Measurements from ENCODE around the gene CXorf38.

CXorf38 gene

DNA sequence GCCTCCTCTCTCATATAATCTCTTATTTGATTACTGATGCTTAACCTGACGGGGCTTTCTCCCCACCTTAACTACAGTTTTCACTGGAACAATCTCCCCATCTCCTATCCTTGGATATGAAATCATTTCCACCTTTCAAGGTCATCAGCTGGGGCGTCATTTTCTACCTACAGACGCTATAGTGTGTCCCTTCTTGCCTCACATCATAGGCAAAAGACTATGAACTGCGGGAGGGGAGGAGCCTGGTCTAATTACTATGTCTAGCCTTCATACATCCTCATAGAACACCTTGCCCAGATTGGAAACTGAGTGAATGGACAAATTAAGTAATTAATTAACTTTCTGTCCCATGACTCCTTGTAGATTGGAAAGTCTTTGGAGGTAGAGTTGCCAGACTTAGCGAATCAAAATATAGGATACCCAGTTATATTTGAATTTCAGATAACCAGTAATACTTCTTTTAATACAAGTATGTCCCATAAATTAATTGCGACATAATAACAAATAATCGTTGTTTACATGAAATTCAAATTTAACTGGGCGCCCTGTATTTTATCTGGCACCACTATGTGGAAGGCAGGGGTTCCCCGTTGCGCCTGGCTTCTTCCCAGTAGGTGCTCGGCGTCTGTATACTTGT lies 67.3 kb downstream of the CXorf38 start:
- Histone ChIP-seq H3K9me3 (no peaks in the 10 kb centered on the region), H3K36me3 (no peaks in the 10 kb centered on the region), H3K4me3 (ENCODE audit: low read depth, low read length) (peak overlapping the region; percentile 74), H3K27me3 (no peaks in the 10 kb centered on the region), H3K4me1 (no peaks in the 10 kb centered on the region)
- TF ChIP-seq, protein P1, sequence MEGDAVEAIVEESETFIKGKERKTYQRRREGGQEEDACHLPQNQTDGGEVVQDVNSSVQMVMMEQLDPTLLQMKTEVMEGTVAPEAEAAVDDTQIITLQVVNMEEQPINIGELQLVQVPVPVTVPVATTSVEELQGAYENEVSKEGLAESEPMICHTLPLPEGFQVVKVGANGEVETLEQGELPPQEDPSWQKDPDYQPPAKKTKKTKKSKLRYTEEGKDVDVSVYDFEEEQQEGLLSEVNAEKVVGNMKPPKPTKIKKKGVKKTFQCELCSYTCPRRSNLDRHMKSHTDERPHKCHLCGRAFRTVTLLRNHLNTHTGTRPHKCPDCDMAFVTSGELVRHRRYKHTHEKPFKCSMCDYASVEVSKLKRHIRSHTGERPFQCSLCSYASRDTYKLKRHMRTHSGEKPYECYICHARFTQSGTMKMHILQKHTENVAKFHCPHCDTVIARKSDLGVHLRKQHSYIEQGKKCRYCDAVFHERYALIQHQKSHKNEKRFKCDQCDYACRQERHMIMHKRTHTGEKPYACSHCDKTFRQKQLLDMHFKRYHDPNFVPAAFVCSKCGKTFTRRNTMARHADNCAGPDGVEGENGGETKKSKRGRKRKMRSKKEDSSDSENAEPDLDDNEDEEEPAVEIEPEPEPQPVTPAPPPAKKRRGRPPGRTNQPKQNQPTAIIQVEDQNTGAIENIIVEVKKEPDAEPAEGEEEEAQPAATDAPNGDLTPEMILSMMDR (IDR thresholded peaks at IDR 0.05; ENCODE audit: low read depth, low read length) = no peak
- DNase-seq = no peak

DNA sequence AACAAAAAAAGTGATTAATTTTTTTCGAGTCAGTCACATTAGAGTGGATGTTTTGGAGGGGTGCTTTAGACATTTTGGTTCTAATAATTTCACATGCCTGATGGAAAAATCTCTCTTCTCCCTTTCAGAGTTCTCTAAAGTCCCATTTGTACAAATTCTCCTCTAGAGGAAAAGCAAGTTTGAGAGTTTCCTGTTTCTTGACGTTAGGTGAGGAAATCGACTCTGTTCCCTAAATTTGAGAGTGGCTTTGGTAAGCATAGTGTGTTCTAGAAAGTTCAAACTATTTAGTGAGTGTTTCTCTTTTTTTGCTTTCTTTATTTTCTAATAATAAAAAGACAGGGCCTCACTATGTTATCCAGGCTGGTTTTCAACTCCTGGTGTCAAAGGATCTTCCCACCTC lies 68.2 kb downstream of the CXorf38 start:
- Histone ChIP-seq H3K27me3 (no peaks in the 10 kb centered on the region), H3K4me1 (no peaks in the 10 kb centered on the region), H3K4me3 (ENCODE audit: low read depth, low read length) (no peak overlapping the region), H3K36me3 (no peaks in the 10 kb centered on the region), H3K9me3 (no peaks in the 10 kb centered on the region)
- no peak for DNase-seq
- TF ChIP-seq, protein P1 (IDR thresholded peaks at IDR 0.05; ENCODE audit: low read depth, low read length) = no peak

DNA sequence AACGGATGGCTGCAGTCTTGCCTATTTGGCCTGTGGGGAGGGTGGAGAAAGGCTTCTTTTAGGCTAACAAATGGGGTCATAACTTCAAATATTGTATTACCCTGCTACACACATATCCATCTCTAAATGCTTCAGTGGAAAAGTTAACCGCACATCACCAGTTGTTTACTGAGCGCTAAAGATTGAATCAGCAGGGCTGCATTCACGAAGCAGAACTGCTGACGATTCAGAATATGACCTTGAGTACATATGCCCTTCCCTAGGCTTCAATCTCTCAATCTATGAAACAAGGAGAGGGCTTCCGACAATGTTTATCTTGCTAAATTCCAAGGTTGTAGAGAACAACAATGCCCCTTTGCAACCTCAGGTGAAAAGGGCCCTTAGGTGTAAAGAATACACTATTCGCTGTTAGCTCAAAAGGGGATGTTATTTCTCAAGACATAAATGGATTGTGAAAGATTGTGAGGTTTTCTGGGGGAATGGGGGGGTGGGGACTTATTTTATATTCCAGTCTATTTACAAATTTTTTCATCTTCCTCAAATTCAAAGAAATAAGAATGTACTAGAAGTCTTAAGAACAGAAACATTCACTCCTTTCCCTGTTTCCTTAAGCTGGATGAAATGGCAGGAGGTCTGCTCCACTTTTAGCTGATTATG lies 69.2 kb downstream of the CXorf38 start:
- H3K9me3 ChIP-seq = no peaks in the 10 kb centered on the region
- H3K4me3 ChIP-seq (ENCODE audit: low read depth, low read length) = no peak overlapping the region
- no peaks in the 10 kb centered on the region for H3K27me3 ChIP-seq
- H3K4me1 ChIP-seq = no peaks in the 10 kb centered on the region
- DNase-seq = no peak
- TF ChIP-seq, protein P1 (IDR thresholded peaks at IDR 0.05; ENCODE audit: low read depth, low read length) = no peak
- H3K36me3 ChIP-seq = no peaks in the 10 kb centered on the region

All from BE2C (cell line).